Activated T-helper 2 cell treated with anti-CD3 and anti-CD28 coated beads, Interferon-gamma antibody, Interleukin-2, Interleukin-4, amounts not matched to agents 10 μg/mL and 5 μg/mL and 100 μg/mL, durations not matched to agents 14 hours and 24 hours and 36 hours (primary cell): ENCODE data around the gene KPRP. TPM values are rescaled to one million over a fixed set of nuclear protein-coding genes. Genes with fewer than 3 reads are reported as not detected.

Experiments used
- DNase-seq: peaks from one replicate; pipeline ENCODE4 v3.0.0; 2021; ENCODE audit warnings: low spot score
- H3K27ac Mint-ChIP-seq: one replicate; pipeline ENCODE4 v1.8.0; 2021; ENCODE audit warnings: mixed read lengths
- H3K27me3 Mint-ChIP-seq: one replicate; pipeline ENCODE4 v1.8.0; 2021; ENCODE audit warnings: low read depth, mixed read lengths
- H3K36me3 Mint-ChIP-seq: one replicate; pipeline ENCODE4 v1.8.0; 2021; ENCODE audit warnings: low read depth, mixed read lengths
- H3K4me1 Mint-ChIP-seq: one replicate; pipeline ENCODE4 v1.8.0; 2021; ENCODE audit warnings: low read depth, mixed read lengths
- H3K4me3 Mint-ChIP-seq: one replicate; pipeline ENCODE4 v1.8.0; 2021; ENCODE audit warnings: low read depth, mild to moderate bottlenecking, moderate library complexity, mixed read lengths
- H3K9me3 Mint-ChIP-seq: one replicate; pipeline ENCODE4 v1.8.0; 2021; ENCODE audit warnings: mixed read lengths
- intact Hi-C: fragments of 100-400 bp; cut with micrococcal nuclease; formaldehyde crosslinking; loops from one replicate; pipeline ENCODE4 v1.15.1; 2023
- total RNA-seq: library from RNA; stranded (reverse); gene quantifications from 2 replicates; pipeline ENCODE4 v1.2.3, GENCODE V29; 2022

KPRP gene, protein sequence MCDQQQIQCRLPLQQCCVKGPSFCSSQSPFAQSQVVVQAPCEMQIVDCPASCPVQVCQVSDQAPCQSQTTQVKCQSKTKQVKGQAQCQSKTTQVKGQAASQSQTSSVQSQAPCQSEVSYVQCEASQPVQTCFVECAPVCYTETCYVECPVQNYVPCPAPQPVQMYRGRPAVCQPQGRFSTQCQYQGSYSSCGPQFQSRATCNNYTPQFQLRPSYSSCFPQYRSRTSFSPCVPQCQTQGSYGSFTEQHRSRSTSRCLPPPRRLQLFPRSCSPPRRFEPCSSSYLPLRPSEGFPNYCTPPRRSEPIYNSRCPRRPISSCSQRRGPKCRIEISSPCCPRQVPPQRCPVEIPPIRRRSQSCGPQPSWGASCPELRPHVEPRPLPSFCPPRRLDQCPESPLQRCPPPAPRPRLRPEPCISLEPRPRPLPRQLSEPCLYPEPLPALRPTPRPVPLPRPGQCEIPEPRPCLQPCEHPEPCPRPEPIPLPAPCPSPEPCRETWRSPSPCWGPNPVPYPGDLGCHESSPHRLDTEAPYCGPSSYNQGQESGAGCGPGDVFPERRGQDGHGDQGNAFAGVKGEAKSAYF
- not detected in 2 replicates for total RNA-seq

- H3K27ac Mint-ChIP-seq = no peak within 1 kb of the TSS
- H3K4me3 Mint-ChIP-seq = no peak within 1 kb of the TSS
- H3K4me1 Mint-ChIP-seq = no peaks in the 10 kb centered on the region
- H3K27me3 Mint-ChIP-seq = peaks cover 4% of the 10 kb centered on the region
- DNase-seq = no peak
- H3K9me3 Mint-ChIP-seq = no peaks in the 10 kb centered on the region
- intact Hi-C loops = no loop called here
- no peaks in the 10 kb centered on the region for H3K36me3 Mint-ChIP-seq
These were observed at the start of gene KPRP for GRCh38 chr1:152757747-152758146. Gene KPRP (plus strand): TSS chr1:152758025. CDS start chr1:152759589, 1,564 bp downstream.

- Mint-ChIP-seq H3K27me3 (no peaks in the 10 kb centered on the region), H3K9me3 (no peaks in the 10 kb centered on the region), H3K36me3 (no peaks in the 10 kb centered on the region), H3K4me1 (no peaks in the 10 kb centered on the region), H3K4me3 (no peak overlapping the region), H3K27ac (no peak overlapping the region)
- no peak for DNase-seq
- intact Hi-C loops = no loop called here
These were observed 39.6 kb upstream of the KPRP start for GRCh38 chr1:152718238-152718637.

DNA sequence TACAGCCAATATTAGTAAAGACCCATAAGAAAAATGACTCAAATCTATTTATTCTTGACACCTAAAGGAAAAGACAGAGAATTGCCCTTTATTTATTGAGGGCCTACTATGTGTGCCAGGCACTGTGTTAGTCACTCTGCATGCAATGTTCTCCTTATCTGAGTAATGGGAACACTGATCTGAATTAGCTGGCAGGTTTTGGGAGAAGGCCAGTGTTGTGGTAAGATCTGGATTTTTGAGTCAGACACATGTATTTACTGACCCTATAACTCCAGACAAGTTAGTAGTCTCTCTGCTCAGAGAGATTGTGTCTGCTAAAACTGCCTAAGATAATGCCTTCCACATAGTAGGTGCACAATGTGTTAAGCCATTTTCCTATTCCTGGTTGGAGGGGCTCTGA, 32.6 kb upstream of the KPRP start:
- no peaks in the 10 kb centered on the region for H3K36me3 Mint-ChIP-seq
- H3K27ac Mint-ChIP-seq = no peak overlapping the region
- H3K4me1 Mint-ChIP-seq = no peaks in the 10 kb centered on the region
- no peaks in the 10 kb centered on the region for H3K9me3 Mint-ChIP-seq
- DNase-seq = no peak
- no peaks in the 10 kb centered on the region for H3K27me3 Mint-ChIP-seq
- intact Hi-C loops = no loop called here
- no peak overlapping the region for H3K4me3 Mint-ChIP-seq

DNA sequence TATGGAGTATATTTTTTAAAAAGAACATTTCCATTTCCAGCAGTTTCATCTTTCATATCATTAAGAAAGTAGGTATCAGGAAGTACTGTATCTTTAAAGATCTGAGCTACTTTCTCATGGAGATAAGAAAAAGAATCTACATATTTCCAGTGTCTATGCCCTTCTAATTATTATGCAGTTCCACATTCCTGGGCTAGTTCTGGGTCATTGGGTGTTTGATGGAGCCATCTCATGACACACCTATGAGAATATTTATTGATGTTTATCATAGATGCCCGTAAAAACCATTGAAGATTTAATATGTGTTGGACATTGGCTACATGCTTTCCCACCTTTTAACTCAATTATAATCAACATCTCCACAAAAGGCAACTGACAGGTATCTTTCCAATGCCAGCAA, 28.8 kb upstream of the KPRP start:
- intact Hi-C loops = no loop called here
- Mint-ChIP-seq H3K4me3 (no peak overlapping the region), H3K27ac (no peak overlapping the region), H3K27me3 (no peaks in the 10 kb centered on the region), H3K4me1 (no peaks in the 10 kb centered on the region), H3K36me3 (no peaks in the 10 kb centered on the region), H3K9me3 (no peaks in the 10 kb centered on the region)
- no peak for DNase-seq

DNA sequence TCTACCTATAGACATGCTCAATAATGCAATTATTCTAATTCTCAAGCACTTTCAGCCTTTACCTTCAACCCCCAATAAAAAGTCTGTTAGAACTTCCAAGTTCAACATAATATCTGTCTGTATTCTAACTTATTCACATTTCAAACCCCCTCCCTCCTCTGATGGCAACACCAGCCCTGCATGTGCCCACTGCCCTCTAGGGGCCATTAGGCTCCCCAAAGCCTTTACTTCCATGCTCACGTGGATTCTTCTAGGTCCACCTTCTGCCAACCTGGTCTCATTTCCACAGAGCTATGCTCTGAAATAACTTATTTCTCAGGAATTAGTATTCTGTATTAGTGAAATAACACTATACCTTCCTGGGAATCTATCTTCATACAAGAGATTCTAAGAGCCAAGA, 22.2 kb upstream of the KPRP start:
- intact Hi-C loops = no loop called here
- H3K4me1 Mint-ChIP-seq = no peaks in the 10 kb centered on the region
- H3K4me3 Mint-ChIP-seq = no peak overlapping the region
- no peak for DNase-seq
- no peaks in the 10 kb centered on the region for H3K36me3 Mint-ChIP-seq
- no peaks in the 10 kb centered on the region for H3K27me3 Mint-ChIP-seq
- no peak overlapping the region for H3K27ac Mint-ChIP-seq
- no peaks in the 10 kb centered on the region for H3K9me3 Mint-ChIP-seq

DNA sequence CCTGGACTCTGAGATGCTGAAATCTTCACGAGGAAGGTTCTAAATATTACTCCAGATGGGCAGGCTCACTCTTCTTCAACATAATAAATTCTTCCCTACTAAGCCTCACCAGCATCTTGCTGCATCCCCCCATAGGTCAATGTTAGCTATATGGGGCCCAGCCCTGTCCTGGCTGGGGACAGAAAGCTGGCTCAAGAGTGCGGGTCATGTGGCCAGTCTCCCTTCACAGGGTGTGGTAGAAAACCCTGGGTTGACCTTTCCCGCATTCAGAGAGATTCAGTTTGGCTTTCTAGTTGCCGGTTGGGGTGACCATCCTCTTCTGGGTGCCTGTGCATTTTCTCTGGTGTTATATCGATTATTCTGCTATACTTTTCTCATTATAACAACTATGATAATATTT, 19.8 kb upstream of the KPRP start:
- Mint-ChIP-seq H3K9me3 (no peaks in the 10 kb centered on the region), H3K4me1 (no peaks in the 10 kb centered on the region), H3K27me3 (no peaks in the 10 kb centered on the region), H3K36me3 (no peaks in the 10 kb centered on the region), H3K27ac (no peak overlapping the region), H3K4me3 (no peak overlapping the region)
- no peak for DNase-seq
- intact Hi-C loops = no loop called here

- H3K36me3 Mint-ChIP-seq = no peaks in the 10 kb centered on the region
- intact Hi-C loops = no loop called here
- no peak overlapping the region for H3K4me3 Mint-ChIP-seq
- no peaks in the 10 kb centered on the region for H3K27me3 Mint-ChIP-seq
- H3K4me1 Mint-ChIP-seq = no peaks in the 10 kb centered on the region
- DNase-seq = no peak
- H3K9me3 Mint-ChIP-seq = no peaks in the 10 kb centered on the region
- no peak overlapping the region for H3K27ac Mint-ChIP-seq
These were observed 18.0 kb upstream of the KPRP start for GRCh38 chr1:152739841-152740240.

- no peaks in the 10 kb centered on the region for H3K9me3 Mint-ChIP-seq
- no peak overlapping the region for H3K27ac Mint-ChIP-seq
- intact Hi-C loops = no loop called here
- no peak for DNase-seq
- no peaks in the 10 kb centered on the region for H3K27me3 Mint-ChIP-seq
- no peak overlapping the region for H3K4me3 Mint-ChIP-seq
- no peaks in the 10 kb centered on the region for H3K4me1 Mint-ChIP-seq
- H3K36me3 Mint-ChIP-seq = no peaks in the 10 kb centered on the region
These were observed 16.2 kb upstream of the KPRP start for GRCh38 chr1:152741656-152742055.

- no peaks in the 10 kb centered on the region for H3K9me3 Mint-ChIP-seq
- no peak for DNase-seq
- H3K27me3 Mint-ChIP-seq = peaks cover 3% of the 10 kb centered on the region
These were observed 14.3 kb upstream of the KPRP start for GRCh38 chr1:152743371-152744145.

DNA sequence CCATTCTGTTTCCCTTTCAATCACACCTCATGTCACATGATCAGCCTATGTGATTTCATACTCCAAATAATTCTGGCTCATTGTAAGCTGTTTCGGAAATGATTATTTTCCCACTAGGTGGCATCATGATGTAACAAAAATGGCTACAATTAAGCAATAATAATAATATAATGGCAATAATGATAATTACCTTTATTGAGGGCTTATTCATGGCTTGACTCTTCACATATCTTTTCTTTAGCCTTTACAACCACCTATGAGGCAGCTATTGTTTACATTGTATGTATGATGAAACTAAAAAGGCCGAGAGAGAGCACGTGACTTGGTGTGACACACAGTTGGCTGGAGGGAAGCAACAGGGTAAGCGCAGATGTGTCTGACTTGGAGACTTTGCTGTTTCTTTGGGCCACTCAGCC, 12.5 kb upstream of the KPRP start:
- DNase-seq = no peak
- H3K4me3 Mint-ChIP-seq = no peak overlapping the region
- H3K36me3 Mint-ChIP-seq = no peaks in the 10 kb centered on the region
- H3K4me1 Mint-ChIP-seq = no peaks in the 10 kb centered on the region
- intact Hi-C loops = no loop called here
- H3K27ac Mint-ChIP-seq = no peak overlapping the region
- H3K27me3 Mint-ChIP-seq = peaks cover 4% of the 10 kb centered on the region
- H3K9me3 Mint-ChIP-seq = no peaks in the 10 kb centered on the region

More at GRCh38 chr1:152743371-152744145, 14.3 kb upstream of the KPRP start:
- H3K4me1 Mint-ChIP-seq = no peaks in the 10 kb centered on the region
- H3K36me3 Mint-ChIP-seq = no peaks in the 10 kb centered on the region
- intact Hi-C loops = no loop called here
- H3K4me3 Mint-ChIP-seq = no peak overlapping the region
- H3K27ac Mint-ChIP-seq = no peak overlapping the region

GRCh38 chr1:152745765-152746444, 11.9 kb upstream of the KPRP start:
- no peak for DNase-seq
- no peaks in the 10 kb centered on the region for H3K36me3 Mint-ChIP-seq
- intact Hi-C loops = no loop called here
- no peak overlapping the region for H3K4me3 Mint-ChIP-seq
- H3K27me3 Mint-ChIP-seq = peaks cover 4% of the 10 kb centered on the region
- H3K27ac Mint-ChIP-seq = no peak overlapping the region
- H3K9me3 Mint-ChIP-seq = no peaks in the 10 kb centered on the region
- H3K4me1 Mint-ChIP-seq = no peaks in the 10 kb centered on the region

DNA sequence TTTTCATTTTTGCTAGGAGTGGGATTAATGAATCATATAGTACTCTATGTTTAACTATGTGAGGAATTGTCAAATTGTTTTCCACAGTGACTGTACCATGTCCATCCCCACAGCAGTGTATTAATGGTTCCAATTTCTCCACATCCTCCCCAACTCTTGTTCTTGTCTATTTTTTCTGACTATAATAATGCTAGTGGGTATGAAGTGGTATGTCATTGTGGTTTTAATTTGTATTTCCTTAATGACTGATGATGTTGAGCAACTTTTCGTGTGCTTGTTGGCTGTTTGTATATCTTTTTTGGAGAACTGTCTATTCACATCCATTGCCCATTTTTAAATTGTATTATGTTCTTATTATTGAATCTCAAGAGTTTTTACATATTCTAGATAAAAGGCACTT, 10.0 kb upstream of the KPRP start:
- intact Hi-C loops = no loop called here
- DNase-seq = no peak
- no peaks in the 10 kb centered on the region for H3K36me3 Mint-ChIP-seq
- peaks cover 10% of the 10 kb centered on the region for H3K27me3 Mint-ChIP-seq
- H3K4me3 Mint-ChIP-seq = no peak overlapping the region
- no peak overlapping the region for H3K27ac Mint-ChIP-seq
- H3K4me1 Mint-ChIP-seq = peaks cover 3% of the 10 kb centered on the region
- H3K9me3 Mint-ChIP-seq = no peaks in the 10 kb centered on the region
